ENCODE results near the gene PCBP3.

Gene PCBP3

GRCh38 chr21:45985471-45986315, 342.2 kb downstream of the PCBP3 start:
- H3K9me3 Mint-ChIP-seq: no peaks in the 10 kb centered on the region
- H3K4me3 Mint-ChIP-seq: no peak overlapping the region
- H3K27ac Mint-ChIP-seq: no peak overlapping the region
- peaks cover 4% of the 10 kb centered on the region for H3K27me3 Mint-ChIP-seq (ENCODE audit: low read depth)
- H3K4me1 Mint-ChIP-seq (ENCODE audit: low read depth): no peaks in the 10 kb centered on the region
- no peaks in the 10 kb centered on the region for H3K36me3 Mint-ChIP-seq (ENCODE audit: low read depth)

GRCh38 chr21:45986316-45987051, 343.0 kb downstream of the PCBP3 start:
- Mint-ChIP-seq H3K27me3 (ENCODE audit: low read depth) (peaks cover 4% of the 10 kb centered on the region), H3K4me3 (no peak overlapping the region), H3K4me1 (ENCODE audit: low read depth) (no peaks in the 10 kb centered on the region), H3K36me3 (ENCODE audit: low read depth) (no peaks in the 10 kb centered on the region), H3K27ac (no peak overlapping the region), H3K9me3 (no peaks in the 10 kb centered on the region)

GRCh38 chr21:45987121-45987711, 343.7 kb downstream of the PCBP3 start:
- Mint-ChIP-seq H3K27ac (no peak overlapping the region), H3K36me3 (ENCODE audit: low read depth) (no peaks in the 10 kb centered on the region), H3K4me3 (no peak overlapping the region), H3K4me1 (ENCODE audit: low read depth) (no peaks in the 10 kb centered on the region), H3K9me3 (no peaks in the 10 kb centered on the region), H3K27me3 (ENCODE audit: low read depth) (peaks cover 4% of the 10 kb centered on the region)

GRCh38 chr21:45988366-45989347, 345.1 kb downstream of the PCBP3 start:
- H3K36me3 Mint-ChIP-seq (ENCODE audit: low read depth): no peaks in the 10 kb centered on the region
- H3K4me3 Mint-ChIP-seq: no peak overlapping the region
- no peaks in the 10 kb centered on the region for H3K4me1 Mint-ChIP-seq (ENCODE audit: low read depth)
- no peaks in the 10 kb centered on the region for H3K27me3 Mint-ChIP-seq (ENCODE audit: low read depth)
- H3K9me3 Mint-ChIP-seq: no peaks in the 10 kb centered on the region
- H3K27ac Mint-ChIP-seq: no peak overlapping the region

GRCh38 chr21:45989355-45990048, 346.0 kb downstream of the PCBP3 start:
- Mint-ChIP-seq H3K4me1 (ENCODE audit: low read depth) (no peaks in the 10 kb centered on the region), H3K27me3 (ENCODE audit: low read depth) (no peaks in the 10 kb centered on the region), H3K27ac (no peak overlapping the region), H3K4me3 (no peak overlapping the region), H3K36me3 (ENCODE audit: low read depth) (no peaks in the 10 kb centered on the region), H3K9me3 (no peaks in the 10 kb centered on the region)

- Mint-ChIP-seq H3K36me3 (ENCODE audit: low read depth) (no peaks in the 10 kb centered on the region), H3K27ac (no peak overlapping the region), H3K4me1 (ENCODE audit: low read depth) (no peaks in the 10 kb centered on the region), H3K27me3 (ENCODE audit: low read depth) (no peaks in the 10 kb centered on the region), H3K4me3 (no peak overlapping the region), H3K9me3 (no peaks in the 10 kb centered on the region)
These were observed 346.7 kb downstream of the PCBP3 start for GRCh38 chr21:45990049-45990711.

- no peak overlapping the region for H3K27ac Mint-ChIP-seq
- no peaks in the 10 kb centered on the region for H3K27me3 Mint-ChIP-seq (ENCODE audit: low read depth)
- no peaks in the 10 kb centered on the region for H3K36me3 Mint-ChIP-seq (ENCODE audit: low read depth)
- H3K4me1 Mint-ChIP-seq (ENCODE audit: low read depth): no peaks in the 10 kb centered on the region
- no peaks in the 10 kb centered on the region for H3K9me3 Mint-ChIP-seq
- no peak overlapping the region for H3K4me3 Mint-ChIP-seq
These were observed 347.4 kb downstream of the PCBP3 start for GRCh38 chr21:45990741-45991605.

GRCh38 chr21:45991606-45992300, 348.2 kb downstream of the PCBP3 start:
- Mint-ChIP-seq H3K4me1 (ENCODE audit: low read depth) (no peaks in the 10 kb centered on the region), H3K9me3 (no peaks in the 10 kb centered on the region), H3K4me3 (no peak overlapping the region), H3K27me3 (ENCODE audit: low read depth) (no peaks in the 10 kb centered on the region), H3K27ac (no peak overlapping the region), H3K36me3 (ENCODE audit: low read depth) (no peaks in the 10 kb centered on the region)
